ENCODE measurements around the gene PRKCE.

The PRKCE gene

GRCh38 chr2:46064396-46064795, 412.9 kb downstream of the PRKCE start:
- no peak overlapping the region for H3K4me3 ChIP-seq (ENCODE audit: low read depth, low read length)
- no peak for DNase-seq (ENCODE audit: low read depth)

- no peak overlapping the region for H3K4me3 ChIP-seq (ENCODE audit: low read depth, low read length)
- no peak for DNase-seq (ENCODE audit: low read depth)
Observed at GRCh38 chr2:46065152-46065551, 413.7 kb downstream of the PRKCE start.

GRCh38 chr2:46066116-46066515, 414.6 kb downstream of the PRKCE start:
- no peak overlapping the region for H3K4me3 ChIP-seq (ENCODE audit: low read depth, low read length)
- DNase-seq (ENCODE audit: low read depth), result no peak

GRCh38 chr2:46066601-46067000, 415.1 kb downstream of the PRKCE start:
- H3K4me3 ChIP-seq (ENCODE audit: low read depth, low read length), result no peak overlapping the region
- no peak for DNase-seq (ENCODE audit: low read depth)

- no peak for DNase-seq (ENCODE audit: low read depth)
- no peak overlapping the region for H3K4me3 ChIP-seq (ENCODE audit: low read depth, low read length)
Observed at GRCh38 chr2:46067062-46067461, 415.6 kb downstream of the PRKCE start.

GRCh38 chr2:46067501-46068305, 416.2 kb downstream of the PRKCE start:
- H3K4me3 ChIP-seq (ENCODE audit: low read depth, low read length), result peak overlapping the region; percentile 17
- DNase-seq (ENCODE audit: low read depth), result peak; percentile 89

GRCh38 chr2:46068636-46069035, 417.2 kb downstream of the PRKCE start:
- DNase-seq (ENCODE audit: low read depth), result no peak
- H3K4me3 ChIP-seq (ENCODE audit: low read depth, low read length), result no peak overlapping the region

GRCh38 chr2:46071074-46071473, 419.6 kb downstream of the PRKCE start:
- H3K4me3 ChIP-seq (ENCODE audit: low read depth, low read length), result no peak overlapping the region
- no peak for DNase-seq (ENCODE audit: low read depth)

GRCh38 chr2:46072101-46072820, 420.8 kb downstream of the PRKCE start:
- DNase-seq (ENCODE audit: low read depth), result peak; percentile 23
- H3K4me3 ChIP-seq (ENCODE audit: low read depth, low read length), result no peak overlapping the region

- H3K4me3 ChIP-seq (ENCODE audit: low read depth, low read length), result peak overlapping the region; percentile 10
Observed at GRCh38 chr2:46073540-46074046, 422.1 kb downstream of the PRKCE start.

GRCh38 chr2:46074501-46074900, 423.0 kb downstream of the PRKCE start:
- H3K4me3 ChIP-seq (ENCODE audit: low read depth, low read length), result no peak overlapping the region
- DNase-seq (ENCODE audit: low read depth), result no peak

More at GRCh38 chr2:46073540-46074046, 422.1 kb downstream of the PRKCE start:
- peak; percentile 87 for DNase-seq (ENCODE audit: low read depth)

- DNase-seq (ENCODE audit: low read depth), result no peak
- no peak overlapping the region for H3K4me3 ChIP-seq (ENCODE audit: low read depth, low read length)
Observed at GRCh38 chr2:46075848-46076247, 424.4 kb downstream of the PRKCE start.

- no peak overlapping the region for H3K4me3 ChIP-seq (ENCODE audit: low read depth, low read length)
- no peak for DNase-seq (ENCODE audit: low read depth)
Observed at GRCh38 chr2:46076251-46076650, 424.8 kb downstream of the PRKCE start.

GRCh38 chr2:46076875-46077274, 425.4 kb downstream of the PRKCE start:
- DNase-seq (ENCODE audit: low read depth), result no peak
- H3K4me3 ChIP-seq (ENCODE audit: low read depth, low read length), result no peak overlapping the region

GRCh38 chr2:46077522-46078107, 426.1 kb downstream of the PRKCE start:
- H3K4me3 ChIP-seq (ENCODE audit: low read depth, low read length), result no peak overlapping the region
- DNase-seq (ENCODE audit: low read depth), result no peak

- H3K4me3 ChIP-seq (ENCODE audit: low read depth, low read length), result no peak overlapping the region
- DNase-seq (ENCODE audit: low read depth), result no peak
Observed at GRCh38 chr2:46079985-46080560, 428.6 kb downstream of the PRKCE start.

- peak; percentile 80 for DNase-seq (ENCODE audit: low read depth)
- no peak overlapping the region for H3K4me3 ChIP-seq (ENCODE audit: low read depth, low read length)
Observed at GRCh38 chr2:46082531-46083485, 431.3 kb downstream of the PRKCE start.

GRCh38 chr2:46086578-46087070, 435.1 kb downstream of the PRKCE start:
- H3K4me3 ChIP-seq (ENCODE audit: low read depth, low read length), result no peak overlapping the region
- DNase-seq (ENCODE audit: low read depth), result no peak

GRCh38 chr2:46087492-46087891, 436.0 kb downstream of the PRKCE start:
- no peak for DNase-seq (ENCODE audit: low read depth)
- no peak overlapping the region for H3K4me3 ChIP-seq (ENCODE audit: low read depth, low read length)
